A673 (cell line): ENCODE data around the gene TROAP. TPM values are rescaled to one million over a fixed set of nuclear protein-coding genes. Genes with fewer than 3 reads are reported as not detected.
"Not testable (repeated sequence)": the region's sequence is repeated elsewhere in the genome, so short reads cannot be mapped to it uniquely, and the experiment has no call there.

Experiments
- BruUV-seq: library from RNA; stranded (reverse); fragments of 400-500 nt; replicated peaks from 2 replicates; lab custom pipeline; 2021; lab: Mats Ljungman, UMichigan
- CTCF ChIA-PET: fragments of 300-600 bp; sonication (Branson Sonifier 250); formaldehyde crosslinking; loops from one replicate; lab custom pipeline; 2022; ENCODE audit warnings: antibody characterized with exemption; lab: Charles Lee
- POLR2A ChIA-PET: fragments of 300-600 bp; sonication (Branson Sonifier 250); formaldehyde crosslinking; loops from one replicate; lab custom pipeline; 2022; ENCODE audit warnings: antibody characterized with exemption; ENCODE audit not compliant: low non-redundant PET; lab: Charles Lee
- DNase-seq: peaks from one replicate; pipeline ENCODE4 v3.0.0-alpha.2; 2015; ENCODE audit warnings: low spot score
- H3K27ac ChIP-seq: fragments of 200-600 bp; sonication (generic); 2 replicates; pipeline ENCODE4 v1.5.1; 2016; ENCODE audit warnings: mixed run types, low read depth, mild to moderate bottlenecking, mixed read lengths, antibody characterized with exemption, low read length; ENCODE audit not compliant: poor library complexity, severe bottlenecking
- H3K27me3 ChIP-seq: fragments of 200-600 bp; sonication (generic); replicated peaks from 2 replicates; pipeline ENCODE4 v1.6.1; 2017; ENCODE audit warnings: mixed run types, low read depth, mild to moderate bottlenecking, mixed read lengths, antibody characterized with exemption, low read length; ENCODE audit not compliant: insufficient read depth, poor library complexity
- H3K36me3 ChIP-seq: fragments of 200-600 bp; sonication (generic); 2 replicates; pipeline ENCODE4 v1.6.1; 2016; ENCODE audit warnings: mixed run types, mild to moderate bottlenecking, mixed read lengths, antibody characterized with exemption, low read length; ENCODE audit not compliant: insufficient read depth, poor library complexity, severe bottlenecking
- H3K4me1 ChIP-seq: fragments of 200-600 bp; sonication (generic); 2 replicates; pipeline ENCODE4 v1.6.1; 2017; ENCODE audit warnings: mixed run types, mild to moderate bottlenecking, mixed read lengths, antibody characterized with exemption, low read length; ENCODE audit not compliant: insufficient read depth, poor library complexity, severe bottlenecking
- H3K4me3 ChIP-seq: fragments of 200-600 bp; sonication (generic); 2 replicates; pipeline ENCODE4 v1.5.1; 2016; ENCODE audit warnings: low read depth, mixed run types, mild to moderate bottlenecking, mixed read lengths, low read length; ENCODE audit not compliant: poor library complexity, severe bottlenecking
- H3K9me3 ChIP-seq: fragments of 200-600 bp; sonication (generic); 2 replicates; pipeline ENCODE4 v1.6.1; 2016; ENCODE audit warnings: mixed run types, low read depth, mild to moderate bottlenecking, mixed read lengths, antibody characterized with exemption, low read length; ENCODE audit not compliant: poor library complexity, severe bottlenecking
- EZH2 ChIP-seq: fragments of 200-600 bp; sonication (generic); IDR thresholded peaks from 2 replicates; pipeline ENCODE4 v1.6.1; 2017; ENCODE audit warnings: borderline replicate concordance, low read depth, mild to moderate bottlenecking, mixed read lengths, antibody characterized with exemption, low read length; ENCODE audit not compliant: poor library complexity, severe bottlenecking
- intact Hi-C: fragments of 100-400 bp; cut with micrococcal nuclease; formaldehyde crosslinking; loops from one replicate; pipeline ENCODE4 v1.10.0; 2022; ENCODE audit not compliant: unreplicated experiment
- total RNA-seq: library from RNA; stranded (reverse); gene quantifications from 2 replicates; pipeline ENCODE4 v1.2.3, GENCODE V29; 2021
- TF ChIP-seq, protein P1 (sequence below): fragments of 300-800, 200-600 bp; sonication (generic); conservative IDR thresholded peaks from 2 replicates; pipeline ENCODE4 v1.5.1; 2017; ENCODE audit warnings: low read depth, mild to moderate bottlenecking, antibody characterized with exemption, low read length, moderate library complexity, mixed read lengths

Gene TROAP
- total RNA-seq, 1 experiment from 2014 or later = 124 TPM

DNA sequence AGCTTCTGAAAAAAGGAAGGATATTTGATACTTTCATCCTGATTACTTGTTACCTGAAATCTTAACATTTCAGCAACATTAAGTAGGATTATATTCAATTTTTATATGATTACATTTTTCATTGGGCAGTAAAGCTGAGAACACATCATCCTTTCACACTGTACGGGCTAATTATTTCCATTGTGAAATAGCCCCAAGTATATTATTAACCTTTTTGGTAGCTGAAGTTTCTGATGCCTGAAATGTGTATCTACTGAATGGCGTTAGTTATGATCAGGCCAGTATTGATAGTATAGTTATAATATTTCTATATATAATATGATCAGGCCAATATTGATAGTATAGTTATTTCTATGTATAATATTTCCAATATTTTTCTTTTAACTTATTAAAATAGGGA is 54.3 kb downstream of the TROAP start:
- POLR2A ChIA-PET = no interaction called here
- no peak for TF ChIP-seq EZH2
- TF ChIP-seq, protein P1, sequence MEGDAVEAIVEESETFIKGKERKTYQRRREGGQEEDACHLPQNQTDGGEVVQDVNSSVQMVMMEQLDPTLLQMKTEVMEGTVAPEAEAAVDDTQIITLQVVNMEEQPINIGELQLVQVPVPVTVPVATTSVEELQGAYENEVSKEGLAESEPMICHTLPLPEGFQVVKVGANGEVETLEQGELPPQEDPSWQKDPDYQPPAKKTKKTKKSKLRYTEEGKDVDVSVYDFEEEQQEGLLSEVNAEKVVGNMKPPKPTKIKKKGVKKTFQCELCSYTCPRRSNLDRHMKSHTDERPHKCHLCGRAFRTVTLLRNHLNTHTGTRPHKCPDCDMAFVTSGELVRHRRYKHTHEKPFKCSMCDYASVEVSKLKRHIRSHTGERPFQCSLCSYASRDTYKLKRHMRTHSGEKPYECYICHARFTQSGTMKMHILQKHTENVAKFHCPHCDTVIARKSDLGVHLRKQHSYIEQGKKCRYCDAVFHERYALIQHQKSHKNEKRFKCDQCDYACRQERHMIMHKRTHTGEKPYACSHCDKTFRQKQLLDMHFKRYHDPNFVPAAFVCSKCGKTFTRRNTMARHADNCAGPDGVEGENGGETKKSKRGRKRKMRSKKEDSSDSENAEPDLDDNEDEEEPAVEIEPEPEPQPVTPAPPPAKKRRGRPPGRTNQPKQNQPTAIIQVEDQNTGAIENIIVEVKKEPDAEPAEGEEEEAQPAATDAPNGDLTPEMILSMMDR = no peak
- Histone ChIP-seq H3K4me1 (no peaks in the 10 kb centered on the region), H3K27ac (no peak overlapping the region), H3K4me3 (no peak overlapping the region), H3K27me3 (no peaks in the 10 kb centered on the region), H3K36me3 (peaks cover 4% of the 10 kb centered on the region), H3K9me3 (no peaks in the 10 kb centered on the region)
- CTCF ChIA-PET = no interaction called here
- DNase-seq = no peak
- intact Hi-C loops = no loop called here
- no TSS peak for BruUV-seq

DNA sequence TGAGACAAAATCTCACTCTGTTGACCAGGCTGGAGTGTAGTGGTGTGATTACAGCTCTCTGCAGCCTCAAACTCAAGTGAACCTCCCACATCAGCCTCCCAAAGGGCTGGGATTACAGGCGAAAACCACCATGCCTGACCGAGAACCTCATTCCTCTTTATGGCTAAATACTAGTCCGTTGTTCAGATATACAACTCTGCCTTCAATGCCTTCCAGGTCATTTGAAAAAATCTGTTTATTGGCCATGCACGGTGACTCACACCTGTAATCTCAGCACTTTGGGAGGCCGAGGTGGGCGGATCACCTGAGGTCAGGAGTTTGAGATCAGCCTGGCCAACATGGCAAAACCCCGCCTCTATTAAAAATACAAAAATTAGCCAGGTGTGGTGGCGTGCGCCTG is 57.1 kb downstream of the TROAP start:
- POLR2A ChIA-PET = not testable (repeated sequence)

More for the DNA sequence above, 57.1 kb downstream of the TROAP start:
- H3K4me1 ChIP-seq, H3K4me3 ChIP-seq, H3K36me3 ChIP-seq, H3K27ac ChIP-seq, DNase-seq, H3K9me3 ChIP-seq, intact Hi-C loops, H3K27me3 ChIP-seq, BruUV-seq, CTCF ChIA-PET: not testable (repeated sequence)

Other genes with a start within 250 kb of the TROAP start
- 0.22 and 0.39 TPM in 2 replicates for gene DHH, start 228.5 kb upstream of the TROAP start, total RNA-seq
- 47.2 and 55.7 TPM in 2 replicates for gene LMBR1L, start 212.4 kb upstream of the TROAP start, total RNA-seq
- 3,473 and 3,645 TPM in 2 replicates for gene TUBA1B, start 191.9 kb upstream of the TROAP start, total RNA-seq
- 421 and 504 TPM in 2 replicates for gene TUBA1A, start 134.2 kb upstream of the TROAP start, total RNA-seq
- gene TUBA1C, start 58.2 kb upstream of the TROAP start, total RNA-seq = 510 and 622 TPM in 2 replicates
- gene PRPH, start 28.1 kb upstream of the TROAP start, total RNA-seq = not detected in 2 replicates
- gene C1QL4, start 13.9 kb downstream of the TROAP start, total RNA-seq = 0.41 and 1.0 TPM in 2 replicates
- 1.9 and 3.0 TPM in 2 replicates for gene DNAJC22, start 23.6 kb downstream of the TROAP start, total RNA-seq
- gene SPATS2, start 44.2 kb downstream of the TROAP start, total RNA-seq = 80.5 and 82.8 TPM in 2 replicates
- 4.0 and 4.5 TPM in 2 replicates for gene KCNH3, start 215.8 kb downstream of the TROAP start, total RNA-seq
- gene MCRS1, start 244.9 kb downstream of the TROAP start, total RNA-seq = 79.6 and 84.3 TPM in 2 replicates